Neuronal stem cell (in vitro differentiated cells): Measurements from ENCODE around the gene IL13RA1.
A peak's percentile ranks its signal among the peaks of the same experiment; 100 is the strongest.
"Not testable (repeated sequence)": the region's sequence is repeated elsewhere in the genome, so short reads cannot be mapped to it uniquely, and the experiment has no call there.

Experiments used
- DNase-seq: peaks from one replicate; pipeline ENCODE4 v3.0.0-alpha.2; 2013; ENCODE audit warnings: low spot score
- H2AFZ ChIP-seq: one replicate; pipeline ENCODE4 v1.6.1; 2013; ENCODE audit warnings: mild to moderate bottlenecking, low read length, inconsistent platforms
- H2AK5ac ChIP-seq: 2 replicates; pipeline ENCODE4 v1.6.1; 2013; ENCODE audit warnings: low read depth, mild to moderate bottlenecking, inconsistent platforms, low read length, moderate library complexity, mixed read lengths
- H2BK120ac ChIP-seq: 2 replicates; pipeline ENCODE4 v1.6.1; 2013; ENCODE audit warnings: low read depth, mild to moderate bottlenecking, inconsistent platforms, low read length, moderate library complexity, mixed read lengths
- H2BK12ac ChIP-seq: one replicate; pipeline ENCODE4 v1.6.1; 2013; ENCODE audit warnings: low read length, inconsistent platforms
- H2BK15ac ChIP-seq: 2 replicates; pipeline ENCODE4 v1.6.1; 2013; ENCODE audit warnings: mild to moderate bottlenecking, low read length, inconsistent platforms, mixed read lengths
- H2BK5ac ChIP-seq: one replicate; pipeline ENCODE4 v1.6.1; 2013; ENCODE audit warnings: inconsistent platforms, mild to moderate bottlenecking, low read length, moderate library complexity
- H3K14ac ChIP-seq: one replicate; pipeline ENCODE4 v1.6.1; 2013; ENCODE audit warnings: low read length, inconsistent platforms
- H3K18ac ChIP-seq: 2 replicates; pipeline ENCODE4 v1.6.1; 2013; ENCODE audit warnings: low read length, inconsistent platforms
- H3K23ac ChIP-seq: 2 replicates; pipeline ENCODE4 v1.6.1; 2013; ENCODE audit warnings: low read depth, mild to moderate bottlenecking, mixed read lengths, low read length, inconsistent platforms; ENCODE audit not compliant: poor library complexity
- H3K27ac ChIP-seq: replicated peaks from 3 replicates; pipeline ENCODE4 v1.5.1; 2013; ENCODE audit warnings: low read length, inconsistent platforms
- H3K27me3 ChIP-seq, 3 experiments: 2 replicates each; pipeline ENCODE4 v1.6.1; 2013; ENCODE audit warnings: low read length in 3 of 3, mild to moderate bottlenecking in 2 of 3, inconsistent platforms in 1 of 3, low read depth in 1 of 3, mixed read lengths in 1 of 3, moderate library complexity in 1 of 3; ENCODE audit not compliant: control insufficient read depth in 3 of 3, insufficient read depth in 3 of 3
- H3K36me3 ChIP-seq, 2 donors: replicated peaks in 1 of 2; 2 replicates each; pipeline ENCODE4 v1.6.1; 2013; ENCODE audit warnings: low read length in 2 of 2; ENCODE audit not compliant: control insufficient read depth in 2 of 2, insufficient read depth in 2 of 2
- H3K4ac ChIP-seq: 2 replicates; pipeline ENCODE4 v1.6.1; 2013; ENCODE audit warnings: inconsistent platforms, mild to moderate bottlenecking, low read length, moderate library complexity
- H3K4me1 ChIP-seq, 2 donors: 1 replicate in 1 of 2; 2 replicates in 1 of 2; pipeline ENCODE4 v1.6.1; 2013; ENCODE audit warnings: low read length in 2 of 2, low read depth in 1 of 2; ENCODE audit not compliant: control insufficient read depth in 2 of 2, insufficient read depth in 1 of 2
- H3K4me2 ChIP-seq: one replicate; pipeline ENCODE4 v1.6.1; 2013; ENCODE audit warnings: mild to moderate bottlenecking, low read length, inconsistent platforms; ENCODE audit not compliant: insufficient read depth, poor library complexity, severe bottlenecking
- H3K4me3 ChIP-seq, 2 donors: 2 replicates each; pipeline ENCODE4 v1.5.1; 2013; ENCODE audit warnings: low read length in 2 of 2, mild to moderate bottlenecking in 2 of 2, inconsistent platforms in 1 of 2, moderate library complexity in 1 of 2
- H3K79me1 ChIP-seq: one replicate; pipeline ENCODE4 v1.6.1; 2013; ENCODE audit warnings: low read depth, mild to moderate bottlenecking, inconsistent platforms, low read length, moderate library complexity
- H3K9ac ChIP-seq: one replicate; pipeline ENCODE4 v1.6.1; 2013; ENCODE audit warnings: mild to moderate bottlenecking, low read depth, low read length, inconsistent platforms; ENCODE audit not compliant: poor library complexity
- H3K9me3 ChIP-seq, 2 donors: replicated peaks in 1 of 2; 2 replicates each; pipeline versions ENCODE3 to v1.6.1; 2013; ENCODE audit warnings: low read length in 2 of 2, mild to moderate bottlenecking in 2 of 2, inconsistent platforms in 1 of 2, low read depth in 1 of 2, mixed read lengths in 1 of 2, moderate library complexity in 1 of 2; ENCODE audit not compliant: control insufficient read depth in 2 of 2, insufficient read depth in 1 of 2
- H4K8ac ChIP-seq: one replicate; pipeline ENCODE4 v1.6.1; 2013; ENCODE audit warnings: low read depth, mild to moderate bottlenecking, inconsistent platforms, low read length, moderate library complexity
- H4K91ac ChIP-seq: one replicate; pipeline ENCODE4 v1.6.1; 2013; ENCODE audit warnings: low read length, low read depth, mild to moderate bottlenecking, inconsistent platforms; ENCODE audit not compliant: poor library complexity
- WGBS, 2 donors: extraction: QIAGEN DNeasy Blood & Tissue Kit; methylation state at CpG; one replicate each; pipeline ENCODE4 v1.1.7; 2013; ENCODE audit warnings: missing lambda C conversion rate in 2 of 2, mixed read lengths in 1 of 2; ENCODE audit not compliant: insufficient read length in 2 of 2, insufficient replicate concordance in 1 of 2; ENCODE audit errors: extremely low coverage in 2 of 2; 5-methylcytosine and 5-hydroxymethylcytosine counted together

Gene IL13RA1

GRCh38 chrX:118727686-118728339 lies 407 bp downstream of the IL13RA1 start:
- H3K18ac ChIP-seq, result peak overlapping the region; percentile 28
- no peak overlapping the region for H4K8ac ChIP-seq
- H3K27me3 ChIP-seq, result peaks cover 0 to 12% (median 0%) of the 10 kb centered on the region in 3 experiments
- no peak overlapping the region for H3K9ac ChIP-seq
- no peak overlapping the region for H2BK5ac ChIP-seq
- no peak overlapping the region for H2AK5ac ChIP-seq
- no CpG with 5 or more reads among the region's 73 CpGs for WGBS, 2 donors
- peaks cover 0 to 2% of the 10 kb centered on the region in 2 donors for H3K4me1 ChIP-seq
- H4K91ac ChIP-seq, result no peak overlapping the region
- no peak overlapping the region for H2BK15ac ChIP-seq
- H3K14ac ChIP-seq, result no peak overlapping the region
- DNase-seq, result no peak
- no peaks in the 10 kb centered on the region for H3K36me3 ChIP-seq
- peak overlapping the region; percentile 48 to 78 for H3K4me3 ChIP-seq
- no peak overlapping the region for H2BK12ac ChIP-seq
- H2BK120ac ChIP-seq, result no peak overlapping the region
- H2AFZ ChIP-seq, result peak overlapping the region; percentile 79
- H3K4ac ChIP-seq, result no peak overlapping the region
- peak overlapping the region; percentile 89 for H3K23ac ChIP-seq
- peak overlapping the region; percentile 64 for H3K4me2 ChIP-seq
- no peaks in the 10 kb centered on the region for H3K79me1 ChIP-seq
- H3K9me3 ChIP-seq, result no peaks in the 10 kb centered on the region
- H3K27ac ChIP-seq, result no peak overlapping the region

- H3K4me3 ChIP-seq, result no peak overlapping the region
Measured at GRCh38 chrX:118729042-118729652, 1.7 kb downstream of the IL13RA1 start.

GRCh38 chrX:118730500-118731247 lies 3.3 kb downstream of the IL13RA1 start:
- H3K4me2 ChIP-seq, result no peak overlapping the region
- H3K4ac ChIP-seq, result no peak overlapping the region
- H4K91ac ChIP-seq, result no peak overlapping the region
- DNase-seq, result no peak
- H3K9me3 ChIP-seq, result no peaks in the 10 kb centered on the region
- H2AK5ac ChIP-seq, result no peak overlapping the region
- no CpG with 5 or more reads among the region's 4 CpGs for WGBS, 2 donors
- H2BK15ac ChIP-seq, result no peak overlapping the region
- H4K8ac ChIP-seq, result no peak overlapping the region
- no peak overlapping the region for H2BK5ac ChIP-seq
- H3K23ac ChIP-seq, result no peak overlapping the region
- H3K27ac ChIP-seq, result no peak overlapping the region
- H2AFZ ChIP-seq, result no peak overlapping the region
- H3K36me3 ChIP-seq, result no peaks in the 10 kb centered on the region
- no peaks in the 10 kb centered on the region for H3K79me1 ChIP-seq
- peaks cover 0 to 12% (median 0%) of the 10 kb centered on the region in 3 experiments for H3K27me3 ChIP-seq
- no peak overlapping the region for H3K4me3 ChIP-seq
- H3K9ac ChIP-seq, result no peak overlapping the region
- H3K4me1 ChIP-seq, result peaks cover 0 to 2% of the 10 kb centered on the region in 2 donors
- H3K14ac ChIP-seq, result no peak overlapping the region
- H2BK120ac ChIP-seq, result no peak overlapping the region
- no peak overlapping the region for H2BK12ac ChIP-seq
- H3K18ac ChIP-seq, result no peak overlapping the region

More at GRCh38 chrX:118729042-118729652, 1.7 kb downstream of the IL13RA1 start:
- H3K14ac ChIP-seq, result no peak overlapping the region
- H3K36me3 ChIP-seq, result no peaks in the 10 kb centered on the region
- H4K91ac ChIP-seq, result no peak overlapping the region
- H4K8ac ChIP-seq, result no peak overlapping the region
- peaks cover 0 to 12% (median 0%) of the 10 kb centered on the region in 3 experiments for H3K27me3 ChIP-seq
- no peak overlapping the region for H2BK5ac ChIP-seq
- no peak for DNase-seq
- no peak overlapping the region for H3K4ac ChIP-seq
- H2AK5ac ChIP-seq, result no peak overlapping the region
- H3K18ac ChIP-seq, result no peak overlapping the region
- no peak overlapping the region for H2BK120ac ChIP-seq
- H3K23ac ChIP-seq, result no peak overlapping the region
- no peak overlapping the region for H2BK15ac ChIP-seq
- H3K4me2 ChIP-seq, result no peak overlapping the region
- WGBS, 2 donors, result no CpG with 5 or more reads among the region's 3 CpGs
- H2AFZ ChIP-seq, result no peak overlapping the region
- no peak overlapping the region for H3K9ac ChIP-seq
- peaks cover 0 to 2% of the 10 kb centered on the region in 2 donors for H3K4me1 ChIP-seq
- H3K9me3 ChIP-seq, result no peaks in the 10 kb centered on the region
- H3K27ac ChIP-seq, result no peak overlapping the region
- no peaks in the 10 kb centered on the region for H3K79me1 ChIP-seq
- no peak overlapping the region for H2BK12ac ChIP-seq

GRCh38 chrX:118732551-118732950 lies 5.1 kb downstream of the IL13RA1 start:
- no CpG with 5 or more reads among the region's 3 CpGs for WGBS, 2 donors
- H2BK15ac ChIP-seq, H3K4me3 ChIP-seq, DNase-seq, H3K79me1 ChIP-seq, H2BK120ac ChIP-seq, H3K9ac ChIP-seq, H3K18ac ChIP-seq, H2AFZ ChIP-seq, H3K36me3 ChIP-seq, H4K8ac ChIP-seq, H2BK12ac ChIP-seq, H3K23ac ChIP-seq, H3K27ac ChIP-seq, H2BK5ac ChIP-seq, H3K4me2 ChIP-seq, H3K4me1 ChIP-seq, H3K4ac ChIP-seq, H3K14ac ChIP-seq, H4K91ac ChIP-seq, H3K9me3 ChIP-seq, H2AK5ac ChIP-seq: not testable (repeated sequence)
- H3K27me3 ChIP-seq, result peaks cover 0 to 11% (median 0%) of the 10 kb centered on the region in 3 experiments
